Renal pelvis (tissue), 4 donors: Measurements from ENCODE around the gene FTSJ1. TPM values are rescaled to one million over a fixed set of nuclear protein-coding genes. Genes with fewer than 3 reads are reported as not detected.
"Not testable (repeated sequence)": the region's sequence is repeated elsewhere in the genome, so short reads cannot be mapped to it uniquely, and the experiment has no call there.

Source experiments
- DNase-seq: peaks from one replicate; pipeline ENCODE4 v3.0.0-alpha.2; 2013
- polyA plus RNA-seq, 3 donors: library from polyadenylated mRNA; unstranded; fragments of 120-200 nt; gene quantifications; one replicate each; pipeline ENCODE4 v1.2.1, GENCODE V29; 2013; ENCODE audit not compliant: insufficient read length in 3 of 3

Gene FTSJ1
- polyA plus RNA-seq, 3 donors, result 34.8 to 40.2 (median 39.5) TPM

DNA sequence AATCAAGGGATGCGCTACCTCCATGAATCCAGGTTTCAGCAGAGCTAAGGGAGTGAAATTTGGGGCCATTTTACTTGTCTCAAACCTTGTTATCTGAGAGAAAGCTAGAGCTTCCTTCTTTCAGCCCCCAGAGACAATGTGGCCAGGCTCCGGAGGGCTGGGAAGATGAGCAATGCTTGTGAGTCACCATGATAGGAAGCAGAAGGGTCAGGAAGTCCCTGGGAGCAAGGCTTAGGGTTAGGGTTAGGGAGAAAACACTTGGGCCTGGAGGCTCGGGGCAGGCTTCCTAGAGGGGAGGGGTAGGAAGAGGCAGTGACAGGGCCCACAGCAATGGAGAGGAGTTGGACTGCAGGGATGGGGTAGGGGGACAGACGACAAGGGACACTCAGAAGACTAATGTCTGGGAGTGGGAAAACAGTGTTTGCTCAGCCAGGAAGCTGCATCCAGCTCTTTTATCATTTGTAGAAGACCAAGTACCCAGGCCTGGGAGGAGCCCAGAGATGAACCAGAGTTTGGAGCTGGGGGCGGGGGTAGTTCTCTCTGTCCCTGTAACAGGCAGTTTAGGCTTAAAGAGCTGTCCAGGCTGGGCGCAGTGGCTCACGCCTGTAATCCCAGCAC is 16.4 kb downstream of the FTSJ1 start:
- no peak for DNase-seq

DNA sequence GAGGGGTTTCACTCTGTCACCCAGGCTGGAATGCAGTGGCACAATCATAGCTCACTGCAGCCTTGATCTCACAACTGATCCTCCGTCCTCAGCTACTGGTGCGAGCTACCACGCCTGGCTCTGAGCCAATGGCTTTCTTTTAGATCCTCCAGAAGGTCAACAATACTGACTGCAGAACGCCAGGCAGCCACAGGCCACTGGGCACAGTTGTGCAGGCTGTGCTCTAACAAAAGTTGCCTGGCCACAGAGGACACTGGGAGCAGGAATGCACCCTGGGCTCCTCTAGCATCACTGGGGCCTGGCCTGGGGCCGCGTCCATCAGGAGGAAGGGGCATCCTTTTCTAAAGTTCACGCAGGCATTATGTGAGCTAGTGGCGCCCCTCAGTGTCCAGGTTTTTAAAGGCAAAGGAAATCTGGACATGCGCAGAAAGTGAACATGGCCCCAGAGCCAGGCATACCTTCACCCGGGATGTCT is 17.9 kb downstream of the FTSJ1 start:
- no peak for DNase-seq

DNA sequence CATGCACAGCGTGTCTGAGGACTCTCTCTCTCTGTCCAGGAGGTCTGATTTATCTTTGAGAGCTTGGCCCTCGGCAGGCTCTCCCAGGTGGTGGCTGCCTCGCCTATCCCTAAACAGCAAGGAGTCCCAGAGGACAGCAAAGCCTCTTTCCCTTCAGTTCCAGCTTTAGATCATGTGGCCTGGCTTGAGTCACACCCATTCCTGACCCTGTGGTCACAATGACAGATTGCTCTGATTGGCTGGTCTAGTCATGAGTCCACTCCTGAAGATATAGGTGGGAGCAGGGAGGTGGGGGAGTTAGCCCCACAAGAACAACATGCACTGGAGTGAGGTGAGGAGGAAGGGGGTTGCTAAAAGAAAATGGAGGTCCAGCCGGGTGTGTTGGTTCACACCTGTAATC is 20.7 kb downstream of the FTSJ1 start:
- no peak for DNase-seq

DNA sequence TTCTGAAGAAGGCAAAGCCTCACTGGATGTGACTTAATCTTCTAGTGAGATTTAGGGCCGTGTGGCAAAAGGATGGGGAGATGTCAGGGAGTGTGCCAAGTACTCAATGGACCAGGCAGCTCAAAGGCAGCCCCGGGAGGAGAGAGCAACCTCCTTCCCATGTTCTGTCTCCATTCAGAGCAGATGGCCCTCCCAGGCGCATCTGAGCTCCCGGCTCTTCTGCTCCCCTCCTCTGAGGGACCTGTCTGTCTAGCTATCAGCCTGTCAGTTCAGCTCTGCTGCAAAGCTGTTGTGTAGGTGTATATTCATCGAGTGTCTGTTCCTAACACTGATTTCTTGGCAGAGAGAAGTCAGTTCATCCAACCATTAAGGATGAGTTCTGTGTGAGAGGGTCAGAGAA is 21.9 kb downstream of the FTSJ1 start:
- no peak for DNase-seq

DNA sequence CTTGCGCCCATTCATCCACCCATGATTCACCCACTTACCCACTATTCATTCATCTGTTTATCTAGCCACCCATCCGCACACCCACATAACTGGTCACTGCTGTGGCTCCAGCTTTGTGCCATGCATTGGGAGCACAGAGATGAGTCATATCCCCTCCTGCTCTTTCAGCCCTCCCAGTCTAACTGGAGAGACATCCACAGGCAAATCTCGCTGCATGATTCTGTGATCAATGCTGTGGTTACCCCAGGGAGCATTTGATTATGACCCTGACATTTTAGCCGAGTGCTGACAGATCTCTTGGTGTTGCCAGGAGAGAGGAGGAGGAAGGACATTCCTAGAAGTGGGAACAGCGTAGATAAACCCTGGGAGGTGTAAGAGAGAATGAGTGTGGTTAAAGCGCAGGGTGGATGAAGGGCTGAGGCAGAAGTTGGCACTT is 22.4 kb downstream of the FTSJ1 start:
- no peak for DNase-seq

DNA sequence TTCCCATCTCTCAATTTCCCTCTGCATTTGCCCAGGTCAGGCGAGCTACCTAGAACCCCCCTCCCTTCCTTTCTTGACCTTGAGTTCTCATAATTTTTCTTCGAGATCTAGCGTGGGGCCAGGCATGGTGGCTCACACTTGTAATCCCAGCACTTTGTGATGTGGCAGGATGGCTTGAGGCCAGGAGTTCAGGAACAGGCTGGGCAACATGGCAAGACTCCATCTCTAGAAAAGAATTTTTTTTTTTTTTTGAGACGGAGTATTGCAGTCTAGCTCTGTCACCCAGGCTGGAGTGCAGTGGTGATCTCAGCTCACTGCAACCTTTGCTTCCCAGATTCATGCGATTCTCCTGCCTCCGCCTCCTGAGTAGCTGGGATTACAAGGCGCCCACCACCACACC is 28.3 kb downstream of the FTSJ1 start:
- no peak for DNase-seq

DNA sequence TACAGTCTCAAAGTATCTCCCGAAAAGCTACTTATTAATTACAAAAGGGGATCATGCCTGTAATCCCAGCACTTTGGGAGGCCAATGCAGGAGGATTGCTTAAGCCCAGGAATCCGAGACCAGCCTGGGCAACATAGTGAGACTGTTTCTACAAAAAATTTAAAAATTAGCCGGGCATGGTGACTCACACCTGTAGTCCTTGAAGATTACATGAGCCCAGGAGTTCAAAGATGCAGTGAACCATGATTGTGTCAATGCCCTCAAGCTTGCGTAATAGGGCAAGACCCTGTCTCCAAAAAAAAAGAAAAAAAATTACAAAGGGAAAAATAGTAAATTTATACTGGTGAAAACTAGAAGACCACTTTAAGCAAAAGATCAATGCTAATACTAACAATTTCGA is 29.5 kb downstream of the FTSJ1 start:
- DNase-seq, result no peak

DNA sequence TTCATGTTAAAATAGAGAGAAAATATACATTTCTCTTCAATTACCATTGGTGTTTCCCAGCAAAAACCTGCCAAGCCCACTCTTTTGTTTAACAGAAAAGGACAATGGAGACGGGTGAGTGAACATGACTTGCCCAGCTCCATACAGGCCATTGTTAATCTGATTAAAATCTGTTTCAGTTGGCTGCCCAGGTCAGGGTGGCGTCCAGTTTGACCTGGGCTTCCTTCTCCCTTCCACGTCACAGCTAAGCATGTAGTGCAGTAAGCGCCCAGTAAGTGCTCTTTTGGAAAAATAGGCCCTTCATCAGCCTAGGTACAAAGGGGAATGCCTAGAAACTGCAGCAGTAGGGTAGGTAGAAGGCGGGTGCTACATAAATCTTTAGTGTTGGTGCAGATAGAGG is 31.2 kb downstream of the FTSJ1 start:
- DNase-seq, result no peak

DNA sequence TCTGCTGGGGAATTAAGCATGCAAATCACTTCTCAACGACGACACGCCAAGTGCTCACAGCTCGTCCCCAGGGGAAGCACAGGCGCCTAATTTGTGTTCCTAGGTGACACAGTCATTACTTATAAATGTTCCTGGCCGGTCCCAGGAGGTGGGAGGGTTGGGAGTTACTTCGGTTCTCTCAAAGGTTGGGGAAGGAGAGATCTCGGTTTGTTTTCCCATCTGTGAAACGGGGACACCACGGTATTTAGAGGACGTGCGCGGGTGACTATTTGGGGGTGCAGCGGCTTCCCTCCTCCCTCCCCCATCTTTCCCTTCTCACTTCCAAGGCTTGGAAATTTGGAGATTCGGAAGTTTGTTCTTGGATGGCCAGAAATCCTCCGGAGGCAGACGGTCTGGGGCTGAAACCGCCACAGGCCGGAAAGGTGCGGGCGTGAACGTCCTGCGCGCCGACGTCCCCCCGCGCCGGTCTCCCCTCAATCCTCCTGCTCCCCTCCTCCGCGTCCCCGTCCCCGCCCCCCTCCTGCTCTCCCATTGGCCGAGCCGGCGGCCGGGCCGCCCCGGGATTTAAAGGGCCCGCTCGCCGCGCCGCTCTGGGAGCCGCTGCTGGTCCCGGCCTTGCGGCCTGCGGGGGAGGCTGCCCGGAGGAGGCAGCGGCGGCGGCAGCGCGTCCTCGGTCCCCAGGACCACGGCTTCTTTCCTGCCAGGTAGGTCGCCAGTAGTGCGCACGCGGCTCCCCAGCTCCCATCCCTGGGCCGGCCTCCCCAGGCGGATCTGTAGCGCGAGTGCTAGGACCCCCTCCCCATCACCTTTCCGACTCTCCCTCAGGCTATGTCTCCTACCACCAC is 32.6 kb downstream of the FTSJ1 start, which contains the start of gene PORCN:
Gene PORCN (plus strand): TSS at position 593 of the 845 bp plus-strand sequence. CDS start 829 bp downstream, outside the sequence.
- peak; percentile 57 for DNase-seq

DNA sequence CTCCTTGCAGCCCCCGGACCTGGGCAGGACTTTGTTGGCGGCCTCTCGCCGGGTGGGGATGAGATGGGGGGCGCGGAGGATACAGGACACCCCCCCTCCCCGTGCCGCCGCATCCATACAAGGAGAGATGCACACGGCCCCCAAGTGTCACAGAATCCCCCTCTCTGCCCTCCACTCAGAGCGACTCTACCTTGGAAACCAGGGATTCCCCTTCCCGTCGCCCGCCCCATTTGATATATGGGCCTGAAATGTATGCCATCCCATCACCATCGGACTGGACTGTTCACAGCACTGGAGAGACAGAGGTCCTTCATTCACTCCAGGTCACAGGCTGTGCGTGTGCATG is 33.2 kb downstream of the FTSJ1 start:
- no peak for DNase-seq

DNA sequence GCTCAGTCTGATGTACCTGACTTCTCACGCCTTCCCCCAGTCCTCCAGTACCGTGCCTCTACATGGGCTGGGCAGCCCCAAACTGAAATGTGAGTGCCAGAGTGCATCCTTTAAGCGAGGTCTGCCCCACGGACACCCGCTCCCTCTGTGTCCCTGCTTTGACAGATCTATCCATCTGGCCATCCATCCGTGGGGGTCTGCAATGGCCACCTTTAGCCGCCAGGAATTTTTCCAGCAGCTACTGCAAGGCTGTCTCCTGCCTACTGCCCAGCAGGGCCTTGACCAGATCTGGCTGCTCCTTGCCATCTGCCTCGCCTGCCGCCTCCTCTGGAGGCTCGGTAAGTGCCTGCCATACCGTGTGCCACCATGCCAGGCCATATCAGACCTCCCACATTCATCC is 33.6 kb downstream of the FTSJ1 start:
- DNase-seq, result no peak

DNA sequence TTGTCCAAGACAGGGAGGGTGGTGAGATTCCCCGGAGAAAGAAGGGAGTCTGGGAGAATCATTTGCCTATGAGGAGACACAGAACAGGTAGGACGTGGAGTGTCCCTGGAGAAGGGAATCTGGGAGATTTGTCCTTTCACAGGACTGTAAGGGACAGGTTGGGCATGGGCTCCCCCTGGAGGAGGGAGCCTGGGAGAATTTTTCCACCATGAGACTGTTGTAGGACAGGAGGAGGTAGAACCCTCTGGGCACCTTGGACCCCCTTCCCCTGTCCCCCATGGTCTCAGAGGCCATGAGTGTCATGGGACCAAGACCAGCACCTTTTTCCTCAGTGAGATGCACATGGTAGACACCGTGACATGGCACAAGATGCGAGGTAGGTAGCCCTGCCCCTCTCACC is 35.6 kb downstream of the FTSJ1 start:
- DNase-seq, result no peak

DNA sequence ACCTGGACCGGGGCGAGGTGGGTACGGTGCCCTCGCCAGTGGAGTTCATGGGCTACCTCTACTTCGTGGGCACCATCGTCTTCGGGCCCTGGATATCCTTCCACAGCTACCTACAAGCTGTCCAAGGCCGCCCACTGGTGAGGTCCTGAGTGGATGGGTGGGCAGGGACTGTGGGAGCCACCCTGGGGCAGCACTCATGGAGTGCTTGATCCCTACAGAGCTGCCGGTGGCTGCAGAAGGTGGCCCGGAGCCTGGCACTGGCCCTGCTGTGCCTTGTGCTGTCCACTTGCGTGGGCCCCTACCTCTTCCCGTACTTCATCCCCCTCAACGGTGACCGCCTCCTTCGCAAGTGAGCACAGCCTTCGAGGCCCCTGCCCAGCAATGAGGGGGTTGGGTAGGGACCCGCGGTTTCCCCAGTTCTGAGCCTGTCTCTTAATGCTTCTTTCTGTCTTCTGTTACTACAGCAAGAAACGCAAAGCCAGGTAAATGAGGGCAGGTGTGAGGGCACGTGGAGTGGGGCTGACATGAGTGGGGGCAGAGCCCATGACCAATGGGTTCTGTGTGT is 36.5 kb downstream of the FTSJ1 start:
- DNase-seq, result no peak

DNA sequence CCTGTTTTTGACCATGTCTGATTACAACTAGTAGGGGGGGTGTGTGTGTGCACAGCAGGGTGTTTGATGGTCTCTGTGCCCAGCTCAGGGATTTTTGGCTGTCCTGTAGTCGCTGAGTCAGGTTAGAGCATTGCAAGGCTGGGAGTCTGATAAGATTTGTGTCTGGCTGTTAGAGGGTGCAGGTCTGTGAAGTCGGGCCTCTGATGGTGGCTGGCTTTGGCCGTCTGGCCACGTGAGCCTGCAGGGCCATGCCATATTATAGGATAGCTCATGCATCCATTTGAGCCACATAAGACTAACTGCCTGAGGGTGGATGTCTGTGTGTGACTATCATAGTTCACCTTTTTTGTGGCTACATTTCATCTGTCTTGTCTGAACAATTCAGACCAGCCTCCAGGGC is 37.7 kb downstream of the FTSJ1 start:
- DNase-seq, result no peak

DNA sequence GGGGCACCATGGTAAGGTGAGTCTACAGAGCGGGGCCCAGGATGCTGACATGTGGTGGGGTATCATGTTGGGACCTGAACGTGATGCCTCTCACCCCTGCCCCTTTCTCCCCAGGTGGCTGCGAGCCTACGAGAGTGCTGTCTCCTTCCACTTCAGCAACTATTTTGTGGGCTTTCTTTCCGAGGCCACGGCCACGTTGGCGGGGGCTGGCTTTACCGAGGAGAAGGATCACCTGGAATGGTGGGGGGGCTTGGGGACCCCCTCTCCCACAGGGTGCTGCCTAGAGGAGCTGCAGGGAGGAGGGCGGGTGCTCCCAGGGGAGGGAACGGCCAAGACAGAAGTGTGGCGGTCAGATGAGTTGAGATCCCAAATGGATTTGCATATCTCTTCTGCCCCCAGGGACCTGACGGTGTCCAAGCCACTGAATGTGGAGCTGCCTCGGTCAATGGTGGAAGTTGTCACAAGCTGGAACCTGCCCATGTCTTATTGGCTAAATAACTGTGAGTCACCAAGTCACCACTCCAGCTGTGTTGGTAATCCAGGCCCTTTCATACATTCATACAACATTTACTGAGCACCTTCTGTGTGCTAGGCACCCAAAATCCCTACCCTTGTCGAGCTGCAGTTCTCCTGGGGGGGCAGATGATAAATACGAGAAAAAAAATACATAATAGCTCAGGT is 38.3 kb downstream of the FTSJ1 start:
- no peak for DNase-seq

DNA sequence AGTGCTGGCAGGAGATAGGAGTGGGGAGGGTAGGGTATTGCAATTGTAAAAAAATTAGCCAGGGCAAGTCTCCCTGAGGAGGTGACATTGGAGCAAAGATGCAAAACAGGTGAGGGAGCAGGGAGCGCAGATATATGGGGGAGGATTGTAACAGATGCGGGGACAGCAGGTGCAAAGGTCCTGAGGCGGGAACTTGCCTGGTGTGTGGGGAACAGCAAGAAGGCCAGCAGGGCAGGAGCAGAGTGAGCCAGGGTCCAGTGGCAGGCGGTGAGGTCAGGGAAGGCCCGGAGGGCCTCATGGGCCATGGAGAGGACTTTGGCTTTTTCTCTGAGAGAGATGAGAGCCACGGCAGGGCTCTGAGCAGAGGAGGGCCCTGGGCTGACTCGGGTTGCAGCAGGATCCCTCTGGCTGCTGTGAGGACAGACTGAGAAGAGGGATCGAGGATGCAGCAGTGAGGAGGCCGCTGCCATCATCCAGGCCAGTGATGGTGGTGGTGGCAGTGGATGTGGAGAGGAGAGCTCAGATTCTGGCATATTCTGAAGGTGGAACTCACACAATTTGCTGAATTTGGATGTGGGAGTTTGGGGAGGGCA is 39.0 kb downstream of the FTSJ1 start:
- DNase-seq, result no peak

DNA sequence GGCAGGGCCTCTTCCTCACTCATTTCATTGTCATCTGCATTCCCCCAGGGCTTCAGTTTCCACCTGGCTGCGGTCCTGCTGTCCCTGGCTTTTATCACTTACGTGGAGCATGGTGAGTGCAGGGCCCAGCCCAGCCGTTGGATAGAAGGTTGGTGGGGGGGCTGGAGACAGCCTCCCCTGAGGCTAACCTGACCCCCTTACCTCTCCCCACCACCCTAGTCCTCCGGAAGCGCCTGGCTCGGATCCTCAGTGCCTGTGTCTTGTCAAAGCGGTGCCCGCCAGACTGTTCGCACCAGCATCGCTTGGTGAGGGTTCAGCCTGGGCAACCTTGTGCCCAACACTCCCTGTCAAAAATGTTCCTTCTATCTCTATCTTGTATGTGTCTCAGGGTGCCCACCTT is 39.8 kb downstream of the FTSJ1 start:
- no peak for DNase-seq

DNA sequence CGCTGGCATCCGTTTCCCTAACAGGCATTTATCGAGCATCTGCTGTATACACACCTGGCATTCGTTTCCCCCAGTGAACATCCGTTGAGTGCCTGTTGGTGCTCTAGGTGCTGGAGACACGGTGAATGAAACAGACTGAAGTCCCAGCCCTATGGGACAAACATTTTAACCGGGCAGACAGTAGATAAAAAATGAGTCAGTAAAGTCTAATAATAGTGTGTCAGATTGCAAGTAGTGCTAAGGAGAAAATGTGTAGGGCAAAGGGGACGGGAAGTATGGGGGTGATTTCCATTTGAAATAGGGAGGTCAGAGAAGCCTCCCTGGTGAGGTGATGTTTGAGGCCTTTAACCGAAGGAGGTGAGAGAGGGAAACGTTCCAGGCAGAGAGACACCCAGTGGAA is 40.3 kb downstream of the FTSJ1 start:
- DNase-seq, result no peak

DNA sequence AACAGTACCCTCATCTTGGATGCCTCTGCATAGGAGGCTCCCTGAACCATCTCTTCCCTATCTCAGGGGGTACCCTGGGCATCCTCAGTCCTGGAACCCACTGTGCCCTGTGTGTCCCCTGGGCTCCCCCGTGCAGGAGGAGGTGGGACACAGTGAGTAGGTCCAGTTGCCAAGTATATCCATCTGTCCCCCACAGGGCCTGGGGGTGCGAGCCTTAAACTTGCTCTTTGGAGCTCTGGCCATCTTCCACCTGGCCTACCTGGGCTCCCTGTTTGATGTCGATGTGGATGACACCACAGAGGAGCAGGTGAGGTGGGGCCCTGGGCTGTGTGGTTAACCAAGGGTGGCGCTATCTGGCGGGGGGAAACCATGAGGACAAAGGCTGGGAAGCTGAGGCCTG is 41.0 kb downstream of the FTSJ1 start:
- DNase-seq, result no peak

DNA sequence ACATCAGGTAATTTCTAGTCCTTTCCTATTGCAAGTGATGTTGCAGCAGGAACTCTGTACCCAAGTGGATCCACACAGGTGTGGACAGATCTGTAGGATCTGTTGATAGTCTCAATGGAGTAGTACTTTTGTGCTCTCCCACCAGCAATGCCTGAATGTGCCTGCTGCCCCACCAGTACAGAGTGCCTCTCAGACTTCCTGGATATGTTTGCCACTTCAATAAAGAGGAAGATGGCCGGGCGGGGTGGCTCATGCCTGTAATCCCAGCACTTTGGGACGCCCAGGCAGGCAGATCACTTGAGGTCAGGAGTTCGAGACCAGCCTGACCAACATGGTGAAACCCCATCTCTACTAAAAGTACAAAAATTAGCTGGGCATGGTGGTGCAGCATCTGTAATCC is 43.5 kb downstream of the FTSJ1 start:
- DNase-seq, result not testable (repeated sequence)

DNA sequence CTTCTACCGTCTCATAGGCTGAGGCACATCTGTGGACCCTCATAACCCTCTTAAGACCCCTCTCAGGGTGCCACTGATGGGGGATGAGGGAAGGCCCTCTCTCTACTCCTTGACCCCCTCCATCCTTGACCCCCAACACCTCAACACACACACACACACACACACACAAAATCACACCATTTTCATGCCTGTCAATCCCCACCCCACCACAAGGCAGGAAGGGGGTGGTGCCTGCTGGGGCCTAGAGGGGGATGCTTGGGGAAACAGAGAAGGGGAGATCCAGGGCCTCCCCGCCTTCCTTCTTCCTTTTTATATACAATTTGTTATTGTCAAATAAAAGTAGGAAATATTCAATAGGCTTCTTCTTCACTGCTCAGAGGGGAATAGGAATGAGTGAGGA is 44.5 kb downstream of the FTSJ1 start:
- no peak for DNase-seq

DNA sequence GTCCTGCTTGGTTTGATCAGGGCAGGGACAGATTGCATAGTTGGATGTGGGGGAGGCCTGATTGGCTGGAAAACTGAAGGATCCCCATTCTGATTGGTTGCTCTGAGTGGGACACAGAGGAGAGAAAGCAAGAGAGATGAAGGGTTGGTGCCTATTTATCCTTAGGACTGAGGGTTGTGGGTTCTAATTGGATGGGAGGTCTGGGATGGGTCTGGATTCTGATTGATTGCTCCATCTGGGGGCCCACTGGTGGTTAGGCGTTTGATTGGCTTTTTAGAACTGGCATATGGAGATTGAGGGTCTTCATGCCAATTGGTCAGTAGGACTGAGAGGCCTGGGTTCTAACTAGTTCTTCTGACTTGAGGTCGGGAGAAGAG is 45.0 kb downstream of the FTSJ1 start:
- no peak for DNase-seq
